Glutamatergic neuron (in vitro differentiated cells): Measurements from ENCODE around the gene TLE1. TPM values are rescaled to one million over a fixed set of nuclear protein-coding genes. Genes with fewer than 3 reads are reported as not detected.

Source experiments
- DNase-seq: peaks from one replicate; pipeline ENCODE4 v3.0.0; 2022
- H3K27ac Mint-ChIP-seq: one replicate; pipeline ENCODE4 v1.8.0; 2020; ENCODE audit warnings: mild to moderate bottlenecking, mixed read lengths, inconsistent platforms; ENCODE audit not compliant: unreplicated experiment
- H3K27me3 Mint-ChIP-seq: one replicate; pipeline ENCODE4 v1.8.0; 2020; ENCODE audit warnings: mild to moderate bottlenecking, moderate library complexity, mixed read lengths, inconsistent platforms; ENCODE audit not compliant: unreplicated experiment
- H3K36me3 Mint-ChIP-seq: one replicate; pipeline ENCODE4 v1.8.0; 2020; ENCODE audit warnings: mild to moderate bottlenecking, mixed read lengths, inconsistent platforms; ENCODE audit not compliant: unreplicated experiment
- H3K4me1 Mint-ChIP-seq: one replicate; pipeline ENCODE4 v1.8.0; 2020; ENCODE audit warnings: mild to moderate bottlenecking, low read depth, mixed read lengths, inconsistent platforms; ENCODE audit not compliant: unreplicated experiment
- H3K4me3 Mint-ChIP-seq: one replicate; pipeline ENCODE4 v1.8.0; 2020; ENCODE audit warnings: mild to moderate bottlenecking, mixed read lengths, inconsistent platforms; ENCODE audit not compliant: unreplicated experiment
- H3K9me3 Mint-ChIP-seq: one replicate; pipeline ENCODE4 v1.8.0; 2020; ENCODE audit warnings: mild to moderate bottlenecking, moderate library complexity, mixed read lengths, inconsistent platforms; ENCODE audit not compliant: unreplicated experiment
- total RNA-seq: library from RNA; stranded (reverse); fragmentation: NEBNext Ultra II Directional; extraction: Animal tissue kit (Norgen Biotek cat#: 25700); gene quantifications from one replicate; pipeline ENCODE4 v1.2.1, GENCODE V29; 2021; ENCODE audit not compliant: unreplicated experiment
- TF ChIP-seq, protein P1 (sequence below): fragments of 200-600 bp; sonication (generic); IDR thresholded peaks from one replicate; pipeline ENCODE4 v1.5.0; 2021; ENCODE audit not compliant: partially characterized antibody, unreplicated experiment

TLE1 gene
- total RNA-seq, 1 donor from 2014 or later, result 345 TPM

DNA sequence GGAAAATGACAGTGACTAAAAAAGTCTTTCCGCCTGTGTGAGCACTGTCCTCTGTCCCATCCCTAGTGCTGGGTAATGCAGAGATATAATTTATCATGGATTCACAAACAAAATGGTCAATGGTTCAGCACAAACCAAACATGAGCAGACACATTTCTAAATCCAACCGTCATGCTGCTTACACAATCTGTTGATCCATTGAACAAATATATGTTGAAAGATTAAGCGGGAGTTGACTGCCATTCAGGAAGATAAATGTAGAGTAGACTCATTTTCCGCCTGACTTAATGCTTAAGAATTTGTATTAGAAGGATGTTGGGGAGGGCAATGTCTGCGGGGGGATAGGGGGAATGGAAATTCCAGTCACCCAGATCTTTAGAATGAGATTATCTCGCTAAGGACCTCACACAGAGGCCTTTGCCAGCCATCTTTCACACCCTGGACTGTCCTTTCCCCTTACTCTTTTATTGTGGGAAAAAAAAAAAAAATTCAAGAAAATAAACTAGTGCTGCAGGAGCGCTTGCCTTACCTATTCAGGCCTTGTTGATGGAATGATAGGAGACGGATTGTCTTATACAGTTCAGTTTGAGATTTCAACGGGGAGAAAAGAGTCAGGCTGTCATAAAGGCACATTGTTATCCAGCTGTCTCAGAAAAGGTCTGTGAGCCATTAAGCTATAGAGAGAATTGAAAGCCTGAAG, 153.7 kb downstream of the TLE1 start:
- Mint-ChIP-seq H3K4me1 (no peaks in the 10 kb centered on the region), H3K9me3 (no peaks in the 10 kb centered on the region), H3K36me3 (no peaks in the 10 kb centered on the region), H3K27me3 (no peaks in the 10 kb centered on the region), H3K27ac (no peak overlapping the region), H3K4me3 (no peak overlapping the region)
- TF ChIP-seq, protein P1, sequence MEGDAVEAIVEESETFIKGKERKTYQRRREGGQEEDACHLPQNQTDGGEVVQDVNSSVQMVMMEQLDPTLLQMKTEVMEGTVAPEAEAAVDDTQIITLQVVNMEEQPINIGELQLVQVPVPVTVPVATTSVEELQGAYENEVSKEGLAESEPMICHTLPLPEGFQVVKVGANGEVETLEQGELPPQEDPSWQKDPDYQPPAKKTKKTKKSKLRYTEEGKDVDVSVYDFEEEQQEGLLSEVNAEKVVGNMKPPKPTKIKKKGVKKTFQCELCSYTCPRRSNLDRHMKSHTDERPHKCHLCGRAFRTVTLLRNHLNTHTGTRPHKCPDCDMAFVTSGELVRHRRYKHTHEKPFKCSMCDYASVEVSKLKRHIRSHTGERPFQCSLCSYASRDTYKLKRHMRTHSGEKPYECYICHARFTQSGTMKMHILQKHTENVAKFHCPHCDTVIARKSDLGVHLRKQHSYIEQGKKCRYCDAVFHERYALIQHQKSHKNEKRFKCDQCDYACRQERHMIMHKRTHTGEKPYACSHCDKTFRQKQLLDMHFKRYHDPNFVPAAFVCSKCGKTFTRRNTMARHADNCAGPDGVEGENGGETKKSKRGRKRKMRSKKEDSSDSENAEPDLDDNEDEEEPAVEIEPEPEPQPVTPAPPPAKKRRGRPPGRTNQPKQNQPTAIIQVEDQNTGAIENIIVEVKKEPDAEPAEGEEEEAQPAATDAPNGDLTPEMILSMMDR, result no peak
- no peak for DNase-seq

DNA sequence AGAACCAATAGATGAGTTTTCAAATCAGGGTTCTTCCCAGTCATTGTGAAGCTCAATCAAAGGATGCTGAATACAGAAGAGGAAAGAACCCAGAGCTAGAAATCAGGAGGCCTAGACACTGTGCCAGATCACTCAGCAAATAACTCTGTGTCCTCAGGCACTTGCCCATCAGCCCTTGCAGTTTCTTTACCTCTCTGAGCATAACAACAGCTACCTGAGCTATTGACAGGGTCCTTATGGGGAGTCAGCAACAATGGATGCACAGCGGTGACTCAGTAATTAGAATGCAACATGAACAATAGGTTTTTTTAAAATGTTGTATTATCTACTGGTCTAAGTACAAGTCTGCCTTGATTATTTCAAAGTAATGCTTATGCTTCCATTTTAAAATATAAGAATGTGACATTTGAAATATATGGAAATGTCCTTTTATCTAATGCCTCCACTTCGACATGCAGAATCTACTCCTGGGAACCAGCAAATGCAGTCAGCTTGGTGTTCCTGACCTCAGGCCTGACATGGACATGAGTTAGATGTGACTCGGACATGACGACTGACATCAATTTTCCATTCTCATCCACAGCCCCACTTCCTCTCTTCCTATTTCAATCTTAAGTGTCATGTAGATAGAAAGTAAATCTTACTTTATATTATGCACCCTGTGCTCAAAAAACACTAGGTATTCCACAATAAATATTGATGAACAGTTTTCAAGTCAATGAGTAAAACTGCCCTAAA, 155.0 kb downstream of the TLE1 start:
- no peak overlapping the region for H3K4me3 Mint-ChIP-seq
- H3K27me3 Mint-ChIP-seq, result no peaks in the 10 kb centered on the region
- no peaks in the 10 kb centered on the region for H3K36me3 Mint-ChIP-seq
- no peaks in the 10 kb centered on the region for H3K9me3 Mint-ChIP-seq
- TF ChIP-seq, protein P1, result no peak
- H3K4me1 Mint-ChIP-seq, result peaks cover 5% of the 10 kb centered on the region
- no peak overlapping the region for H3K27ac Mint-ChIP-seq
- DNase-seq, result no peak

Other genes with a start within 250 kb of the TLE1 start
- not detected for gene SPATA31D4, start 238.9 kb upstream of the TLE1 start, total RNA-seq